H1 (cell line): ENCODE data around the gene MUC5AC.

Source experiments
- CTCF ChIP-seq, 3 experiments: IDR thresholded peaks; 1 replicate in 2 of 3; 2 replicates in 1 of 3; pipeline versions ENCODE4 v1.5.1 to v1.6.1; 2011; ENCODE audit warnings: low read length in 3 of 3, mild to moderate bottlenecking in 3 of 3, inconsistent platforms in 2 of 3, low read depth in 1 of 3, moderate library complexity in 1 of 3; ENCODE audit not compliant: insufficient read depth in 1 of 3; ENCODE audit errors: control extremely low read depth in 1 of 3
- EP300 ChIP-seq, 2 experiments: IDR thresholded peaks; 1 replicate in 1 of 2; 2 replicates in 1 of 2; pipeline ENCODE4 v1.6.1; 2011 to 2012; ENCODE audit warnings: low read depth in 2 of 2, low read length in 2 of 2, mild to moderate bottlenecking in 2 of 2, borderline replicate concordance in 1 of 2, inconsistent platforms in 1 of 2, moderate library complexity in 1 of 2
- HDAC2 ChIP-seq, 2 experiments: fragments of 300-600 bp in 1 of 2; sonication (generic) in 1 of 2; IDR thresholded peaks; 2 replicates each; pipeline ENCODE4 v1.6.1; 2011 to 2012; ENCODE audit warnings: low read depth in 2 of 2, low read length in 2 of 2, mild to moderate bottlenecking in 2 of 2, moderate library complexity in 2 of 2, borderline replicate concordance in 1 of 2, inconsistent platforms in 1 of 2
- POLR2A ChIP-seq, 2 experiments: IDR thresholded peaks; 1 replicate in 1 of 2; 2 replicates in 1 of 2; pipeline ENCODE4 v1.6.1; 2011; ENCODE audit warnings: low read depth in 2 of 2, low read length in 2 of 2, mild to moderate bottlenecking in 2 of 2; ENCODE audit errors: control extremely low read depth in 1 of 2
- SIRT6 ChIP-seq: IDR thresholded peaks from one replicate; pipeline ENCODE4 v1.7.1; 2012; ENCODE audit warnings: low read length, inconsistent platforms
- TAF1 ChIP-seq: IDR thresholded peaks from 2 replicates; pipeline ENCODE4 v1.6.1; 2011; ENCODE audit warnings: mild to moderate bottlenecking, low read depth, low read length

GRCh38 chr11:1171223-1171984 is 13.7 kb downstream of the MUC5AC start:
- TF ChIP-seq TAF1 (no peak), SIRT6 (no peak), EP300 (IDR thresholded peaks at IDR 0.05; ENCODE audit: borderline replicate concordance in 1 of 2, low read depth in 2 of 2, low read length in 2 of 2) (no peak), CTCF (IDR thresholded peaks at IDR 0.05; ENCODE audit: control extremely low read depth in 1 of 3, insufficient read depth in 1 of 3, low read depth in 1 of 3, low read length in 3 of 3) (no peak), HDAC2 (IDR thresholded peaks at IDR 0.05; ENCODE audit: borderline replicate concordance in 1 of 2, low read depth in 2 of 2, low read length in 2 of 2) (no peak), POLR2A (IDR thresholded peaks at IDR 0.05; ENCODE audit: control extremely low read depth in 1 of 2, low read depth in 2 of 2, low read length in 2 of 2) (no peak)
